GM12878 (cell line): ENCODE measurements around the gene CLEC2A. TPM values are rescaled to one million over a fixed set of nuclear protein-coding genes. Genes with fewer than 3 reads are reported as not detected.

Experiments
- ATAC-seq: fragments of 200-7000 bp; cut with Tn5 transposase; 3 replicates; pipeline ENCODE4 v1.9.1; 2020; ENCODE audit warnings: mild to moderate bottlenecking, moderate library complexity
- BruUV-seq: library from RNA; stranded (reverse); fragments of 400-500 nt; replicated peaks from 2 replicates; lab custom pipeline; 2021; lab: Mats Ljungman, UMichigan
- CTCF ChIA-PET: fragments of 300-600 bp; sonication (Branson Sonifier 250); formaldehyde crosslinking; extraction: SDS; loops from one replicate; lab custom pipeline; 2021; ENCODE audit warnings: inconsistent platforms; lab: Yijun Ruan, JAX
- POLR2A ChIA-PET: fragments of 350-600 bp; formaldehyde crosslinking; extraction: SDS; loops from one replicate; lab custom pipeline; 2021; ENCODE audit warnings: inconsistent platforms; lab: Charles Lee
- RAD21 ChIA-PET: fragments of 300-600 bp; sonication (Branson Sonifier 250); formaldehyde crosslinking; loops from one replicate; lab custom pipeline; 2023; ENCODE audit warnings: antibody characterized with exemption; ENCODE audit not compliant: unreplicated experiment; lab: Charles Lee
- SMC1A ChIA-PET: fragments of 300-600 bp; sonication (Branson Sonifier 250); formaldehyde crosslinking; loops from one replicate; lab custom pipeline; 2023; ENCODE audit not compliant: unreplicated experiment, uncharacterized antibody; lab: Charles Lee
- DNase-seq: peaks from one replicate; pipeline ENCODE4 v3.0.0-alpha.2; 2011; ENCODE audit warnings: low read depth, low spot score
- FAIRE-seq: peaks from 3 replicates; lab custom pipeline; 2011; peaks lifted over from hg19 to GRCh38; lab: Jason Lieb, UNC
- H2AFZ ChIP-seq: 2 replicates; pipeline ENCODE4 v1.6.0; 2011; ENCODE audit warnings: low read depth, low read length, control low read depth; ENCODE audit not compliant: control insufficient read depth
- H3K27ac ChIP-seq: 2 replicates; pipeline ENCODE4 v1.5.1; 2011; ENCODE audit warnings: control low read depth; ENCODE audit not compliant: control insufficient read depth, insufficient read depth
- H3K27me3 ChIP-seq, 2 experiments: replicated peaks in 1 of 2; 2 replicates each; pipeline versions ENCODE4 v1.6.0 to v1.6.1; 2011; ENCODE audit warnings: low read length in 1 of 2; ENCODE audit not compliant: control insufficient read depth in 2 of 2, insufficient read depth in 2 of 2
- H3K36me3 ChIP-seq, 2 experiments: 2 replicates each; pipeline ENCODE4 v1.5.1; 2011; ENCODE audit warnings: low read length in 1 of 2; ENCODE audit not compliant: control insufficient read depth in 2 of 2, insufficient read depth in 2 of 2
- H3K4me1 ChIP-seq: 2 replicates; pipeline ENCODE4 v1.6.1; 2011; ENCODE audit warnings: mild to moderate bottlenecking, low read length, moderate library complexity, mixed read lengths; ENCODE audit not compliant: control insufficient read depth, insufficient read depth
- H3K4me2 ChIP-seq: 2 replicates; pipeline ENCODE4 v1.6.0; 2011; ENCODE audit warnings: control low read depth; ENCODE audit not compliant: control insufficient read depth, insufficient read depth
- H3K4me3 ChIP-seq: fragments of 200-600 bp; sonication (generic); 2 replicates; pipeline ENCODE4 v1.5.1; 2016
- H3K79me2 ChIP-seq: 2 replicates; pipeline ENCODE4 v1.6.0; 2011; ENCODE audit warnings: low read length; ENCODE audit not compliant: control insufficient read depth, insufficient read depth
- H3K9ac ChIP-seq: 2 replicates; pipeline ENCODE4 v1.8.0; 2011; ENCODE audit warnings: low read length, control low read depth, mixed read lengths; ENCODE audit not compliant: control insufficient read depth, insufficient read depth
- H3K9me3 ChIP-seq: replicated peaks from 3 replicates; pipeline ENCODE4 v1.5.1; 2011; ENCODE audit warnings: mild to moderate bottlenecking, low read length; ENCODE audit not compliant: control insufficient read depth, insufficient read depth
- H4K20me1 ChIP-seq: 2 replicates; pipeline ENCODE4 v1.6.0; 2011; ENCODE audit not compliant: control insufficient read depth, insufficient read depth
- BMI1 ChIP-seq: fragments of 450-650 bp; IDR thresholded peaks from 2 replicates; pipeline ENCODE4 v1.6.1; 2016; ENCODE audit warnings: mild to moderate bottlenecking, moderate library complexity, borderline replicate concordance
- EP300 ChIP-seq, 2 experiments: fragments of 150-350 bp in 1 of 2; IDR thresholded peaks; 2 replicates each; pipeline ENCODE4 v1.6.1; 2011 to 2012; ENCODE audit warnings: low read depth in 2 of 2, low read length in 2 of 2, borderline replicate concordance in 1 of 2, improper control_type of control experiment in 1 of 2, inconsistent platforms in 1 of 2; ENCODE audit not compliant: control insufficient read depth in 1 of 2
- LARP7 ChIP-seq: fragments of 450-650 bp; IDR thresholded peaks from 2 replicates; pipeline ENCODE4 v1.6.1; 2017; ENCODE audit warnings: mild to moderate bottlenecking
- MEF2A ChIP-seq: IDR thresholded peaks from 2 replicates; pipeline ENCODE4 v1.6.1; 2011; ENCODE audit warnings: low read depth, mild to moderate bottlenecking, low read length, moderate library complexity; ENCODE audit not compliant: insufficient read depth
- NFYB ChIP-seq: IDR thresholded peaks from 2 replicates; pipeline ENCODE4 v1.6.1; 2011; ENCODE audit warnings: low read depth, mild to moderate bottlenecking, low read length, improper control_type of control experiment, moderate library complexity; ENCODE audit not compliant: insufficient read depth
- RFX5 ChIP-seq: IDR thresholded peaks from 2 replicates; pipeline ENCODE4 v1.6.1; 2011; ENCODE audit warnings: low read depth, low read length, improper control_type of control experiment
- TARDBP ChIP-seq: IDR thresholded peaks from 2 replicates; pipeline ENCODE4 v1.6.1; 2016; ENCODE audit warnings: borderline replicate concordance
- ZNF207 ChIP-seq: fragments of 450-650 bp; IDR thresholded peaks from 2 replicates; pipeline ENCODE4 v1.6.1; 2014; ENCODE audit warnings: antibody characterized with exemption, mild to moderate bottlenecking, borderline replicate concordance
- WGBS: methylation state at CpG from one replicate; pipeline ENCODE4 v1.1.6; 2016; ENCODE audit warnings: low lambda C conversion rate; ENCODE audit not compliant: insufficient replicate concordance, insufficient coverage; ENCODE audit errors: missing lambda C conversion rate; 5-methylcytosine and 5-hydroxymethylcytosine counted together
- in situ Hi-C: fragments of 300-500 bp; cut with MboI; formaldehyde crosslinking; loops from 9 replicates; pipeline ENCODE4 v1.14.3; 2018; ENCODE audit warnings: mixed read lengths
- intact Hi-C: fragments of 100-400 bp; cut with micrococcal nuclease; formaldehyde crosslinking; loops from one replicate; pipeline ENCODE4 v1.14.2; 2022; ENCODE audit not compliant: unreplicated experiment
- polyA plus RNA-seq, 11 experiments: library from polyadenylated mRNA; depleted of rRNA in 4 of 11; unstranded in 6 of 11; stranded (reverse) in 5 of 11; fragments of >200 nt; fragmentation: Nextera tagmentation in 4 of 11; fragmentation: Illumina TruSeq in 1 of 11; extraction: Ambion mirVana in 4 of 11; extraction: Trizol in 1 of 11; gene quantifications; 1 replicate in 1 of 11; 2 replicates in 10 of 11; pipeline versions ENCODE4 v1.2.1 to v1.2.3, GENCODE V29; 2011 to 2016; ENCODE audit warnings: inconsistent platforms in 2 of 11, missing spikeins in 2 of 11, low read depth in 1 of 11
- total RNA-seq, 4 experiments: library from RNA; depleted of rRNA in 3 of 4; stranded (reverse); fragments of >200 nt in 3 of 4; fragmentation: Illumina TruSeq in 1 of 4; extraction: Trizol in 1 of 4; gene quantifications; 2 replicates each; pipeline versions ENCODE4 v1.2.1 to v1.2.3, GENCODE V29; 2013 to 2021
- TF ChIP-seq, protein P1 (sequence below): fragments of 450-650 bp; formaldehyde crosslinking; IDR thresholded peaks from 2 replicates; pipeline ENCODE4 v1.4.0; 2020; ENCODE audit warnings: mild to moderate bottlenecking, moderate library complexity

The CLEC2A gene
- total and polyA plus RNA-seq, 10 of the 15 experiments (the other 5 are each of a cell fraction or from before 2014, with no cell fraction given): not detected

DNA sequence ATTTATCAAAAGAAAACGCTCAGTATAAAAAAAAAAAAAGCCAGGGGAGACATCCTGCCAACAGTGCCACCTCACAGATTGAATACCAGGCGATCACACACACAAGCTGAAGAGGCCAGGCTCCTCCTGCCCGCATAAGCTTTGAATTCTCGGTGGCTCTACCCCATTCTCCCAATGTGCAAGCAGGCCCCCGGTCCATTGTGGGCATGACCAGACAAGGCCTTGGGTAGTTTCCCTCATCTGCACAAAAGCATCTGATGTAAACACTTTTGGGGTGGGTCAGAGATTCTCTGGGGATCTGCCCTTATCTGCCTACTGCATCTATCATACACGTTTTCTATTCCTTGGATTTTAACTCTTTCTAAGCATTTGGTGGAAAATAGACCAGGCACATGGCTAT is 34.6 kb downstream of the CLEC2A start:
- H3K36me3 ChIP-seq: no peaks in the 10 kb centered on the region
- H3K4me1 ChIP-seq: no peaks in the 10 kb centered on the region
- CTCF ChIA-PET: interaction anchor here (0.7 kb wide), 1 partner anchor 42 kb away, joined by 4 read pairs; no protein-coding TSS in a partner anchor
- SMC1A ChIA-PET: interaction anchor here (3.1 kb wide), 1 partner anchor 9 kb away, joined by 10 read pairs; no protein-coding TSS in a partner anchor
- no peaks in the 10 kb centered on the region for H3K79me2 ChIP-seq
- TF ChIP-seq RFX5: no peak
- TF ChIP-seq LARP7: no peak
- TF ChIP-seq NFYB: no peak
- no peak for TF ChIP-seq MEF2A
- no peak for TF ChIP-seq TARDBP
- in situ Hi-C loops (no loop called here), intact Hi-C loops (no loop called here)
- no peak overlapping the region for H3K9ac ChIP-seq
- DNase-seq (no peak), ATAC-seq (no peak), FAIRE-seq (no peak)
- no peak overlapping the region for H3K4me2 ChIP-seq
- H3K27ac ChIP-seq: no peak overlapping the region
- POLR2A ChIA-PET: no interaction called here
- RAD21 ChIA-PET: no interaction called here
- no peaks in the 10 kb centered on the region for H4K20me1 ChIP-seq
- H3K27me3 ChIP-seq: no peaks in the 10 kb centered on the region
- 48% methylated on average over 6 of the region's 6 CpGs for WGBS
- H3K4me3 ChIP-seq: no peak overlapping the region
- no peak overlapping the region for H2AFZ ChIP-seq
- no TSS peak for BruUV-seq
- peaks cover 1% of the 10 kb centered on the region for H3K9me3 ChIP-seq

DNA sequence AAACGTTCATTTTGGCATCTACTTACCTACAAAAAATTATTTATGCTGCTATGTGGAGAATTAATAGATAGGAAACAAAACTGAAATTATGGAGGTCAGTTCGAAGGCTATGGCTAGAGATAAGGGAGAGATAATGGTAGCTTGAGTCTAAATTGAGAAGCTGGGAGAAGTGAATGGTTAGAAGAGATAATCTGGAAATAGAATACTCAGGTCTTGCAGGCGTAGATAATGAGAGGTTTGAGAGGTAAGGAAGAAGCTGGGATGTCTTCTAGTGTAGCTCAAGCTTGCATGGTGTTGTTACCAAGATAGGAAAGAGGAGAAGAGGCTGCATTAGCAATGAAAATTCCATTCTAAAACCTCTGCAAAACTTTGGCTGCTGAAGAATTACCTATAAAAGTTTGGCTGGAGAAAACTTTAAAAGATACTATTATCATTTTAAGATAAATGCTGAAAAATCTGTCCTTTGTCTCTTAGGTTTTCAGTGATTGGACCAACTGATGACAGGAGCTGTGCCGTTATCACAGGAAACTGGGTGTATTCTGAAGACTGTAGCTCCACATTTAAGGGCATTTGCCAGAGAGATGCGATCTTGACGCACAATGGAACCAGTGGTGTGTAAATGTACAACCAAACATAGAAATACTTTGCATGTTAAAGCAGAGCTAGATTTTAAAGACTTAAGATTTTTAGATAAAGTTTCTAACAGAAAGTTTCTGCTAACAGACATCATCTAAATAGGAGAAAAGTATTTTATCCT is 36.8 kb downstream of the CLEC2A start:
- no peak overlapping the region for H3K4me2 ChIP-seq

More for the DNA sequence above, 36.8 kb downstream of the CLEC2A start:
- in situ Hi-C loops: no loop called here
- FAIRE-seq (no peak), ATAC-seq (no peak), DNase-seq (no peak)
- Histone ChIP-seq H3K9ac (no peak overlapping the region), H3K4me1 (no peaks in the 10 kb centered on the region), H4K20me1 (no peaks in the 10 kb centered on the region), H3K27me3 (no peaks in the 10 kb centered on the region), H3K27ac (no peak overlapping the region), H2AFZ (no peak overlapping the region), H3K79me2 (no peaks in the 10 kb centered on the region), H3K9me3 (no peaks in the 10 kb centered on the region), H3K4me3 (no peak overlapping the region), H3K36me3 (no peaks in the 10 kb centered on the region)
- SMC1A ChIA-PET: interaction anchor here (1.1 to 3.1 kb wide), 3 partner anchors 12 to 64 kb away, joined by 3 to 10 read pairs (median 5); no protein-coding TSS in a partner anchor
- TF ChIP-seq BMI1: no peak
- no peak for TF ChIP-seq ZNF207
- TF ChIP-seq, protein P1, sequence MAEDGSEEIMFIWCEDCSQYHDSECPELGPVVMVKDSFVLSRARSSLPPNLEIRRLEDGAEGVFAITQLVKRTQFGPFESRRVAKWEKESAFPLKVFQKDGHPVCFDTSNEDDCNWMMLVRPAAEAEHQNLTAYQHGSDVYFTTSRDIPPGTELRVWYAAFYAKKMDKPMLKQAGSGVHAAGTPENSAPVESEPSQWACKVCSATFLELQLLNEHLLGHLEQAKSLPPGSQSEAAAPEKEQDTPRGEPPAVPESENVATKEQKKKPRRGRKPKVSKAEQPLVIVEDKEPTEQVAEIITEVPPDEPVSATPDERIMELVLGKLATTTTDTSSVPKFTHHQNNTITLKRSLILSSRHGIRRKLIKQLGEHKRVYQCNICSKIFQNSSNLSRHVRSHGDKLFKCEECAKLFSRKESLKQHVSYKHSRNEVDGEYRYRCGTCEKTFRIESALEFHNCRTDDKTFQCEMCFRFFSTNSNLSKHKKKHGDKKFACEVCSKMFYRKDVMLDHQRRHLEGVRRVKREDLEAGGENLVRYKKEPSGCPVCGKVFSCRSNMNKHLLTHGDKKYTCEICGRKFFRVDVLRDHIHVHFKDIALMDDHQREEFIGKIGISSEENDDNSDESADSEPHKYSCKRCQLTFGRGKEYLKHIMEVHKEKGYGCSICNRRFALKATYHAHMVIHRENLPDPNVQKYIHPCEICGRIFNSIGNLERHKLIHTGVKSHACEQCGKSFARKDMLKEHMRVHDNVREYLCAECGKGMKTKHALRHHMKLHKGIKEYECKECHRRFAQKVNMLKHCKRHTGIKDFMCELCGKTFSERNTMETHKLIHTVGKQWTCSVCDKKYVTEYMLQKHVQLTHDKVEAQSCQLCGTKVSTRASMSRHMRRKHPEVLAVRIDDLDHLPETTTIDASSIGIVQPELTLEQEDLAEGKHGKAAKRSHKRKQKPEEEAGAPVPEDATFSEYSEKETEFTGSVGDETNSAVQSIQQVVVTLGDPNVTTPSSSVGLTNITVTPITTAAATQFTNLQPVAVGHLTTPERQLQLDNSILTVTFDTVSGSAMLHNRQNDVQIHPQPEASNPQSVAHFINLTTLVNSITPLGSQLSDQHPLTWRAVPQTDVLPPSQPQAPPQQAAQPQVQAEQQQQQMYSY (CRISPR knock-in tag): no peak
- no peak for TF ChIP-seq EP300 (IDR thresholded peaks at IDR 0.05; ENCODE audit: borderline replicate concordance in 1 of 2, control insufficient read depth in 1 of 2, low read depth in 2 of 2, low read length in 2 of 2)
- POLR2A ChIA-PET: no interaction called here
- CTCF ChIA-PET: interaction anchor here (1.0 to 1.6 kb wide), 5 partner anchors 9 to 97 kb away, joined by 3 to 7 read pairs (median 4); no protein-coding TSS in a partner anchor
- RAD21 ChIA-PET: interaction anchor here (0.6 to 1.5 kb wide), 2 partner anchors 45 to 145 kb away, joined by 3 to 5 read pairs; no protein-coding TSS in a partner anchor
- BruUV-seq: no TSS peak
- intact Hi-C loops: no loop called here
- WGBS: 9% methylated on average over 6 of the region's 6 CpGs
